A549 treated with GW870086 at 1 μM for 4 hours (cell line): ENCODE data around the gene GPR89B. TPM values are rescaled to one million over a fixed set of nuclear protein-coding genes. Genes with fewer than 3 reads are reported as not detected.

Experiments used
- total RNA-seq: library from RNA; stranded (reverse); fragments of 200-300 nt; extraction: Qiagen RNA extraction; gene quantifications from 5 replicates; pipeline ENCODE4 v1.2.3, GENCODE V29; 2022; ENCODE audit warnings: low read depth

Gene GPR89B
- 3.7 to 7.5 TPM (median 4.7 TPM) in 5 replicates for total RNA-seq

DNA sequence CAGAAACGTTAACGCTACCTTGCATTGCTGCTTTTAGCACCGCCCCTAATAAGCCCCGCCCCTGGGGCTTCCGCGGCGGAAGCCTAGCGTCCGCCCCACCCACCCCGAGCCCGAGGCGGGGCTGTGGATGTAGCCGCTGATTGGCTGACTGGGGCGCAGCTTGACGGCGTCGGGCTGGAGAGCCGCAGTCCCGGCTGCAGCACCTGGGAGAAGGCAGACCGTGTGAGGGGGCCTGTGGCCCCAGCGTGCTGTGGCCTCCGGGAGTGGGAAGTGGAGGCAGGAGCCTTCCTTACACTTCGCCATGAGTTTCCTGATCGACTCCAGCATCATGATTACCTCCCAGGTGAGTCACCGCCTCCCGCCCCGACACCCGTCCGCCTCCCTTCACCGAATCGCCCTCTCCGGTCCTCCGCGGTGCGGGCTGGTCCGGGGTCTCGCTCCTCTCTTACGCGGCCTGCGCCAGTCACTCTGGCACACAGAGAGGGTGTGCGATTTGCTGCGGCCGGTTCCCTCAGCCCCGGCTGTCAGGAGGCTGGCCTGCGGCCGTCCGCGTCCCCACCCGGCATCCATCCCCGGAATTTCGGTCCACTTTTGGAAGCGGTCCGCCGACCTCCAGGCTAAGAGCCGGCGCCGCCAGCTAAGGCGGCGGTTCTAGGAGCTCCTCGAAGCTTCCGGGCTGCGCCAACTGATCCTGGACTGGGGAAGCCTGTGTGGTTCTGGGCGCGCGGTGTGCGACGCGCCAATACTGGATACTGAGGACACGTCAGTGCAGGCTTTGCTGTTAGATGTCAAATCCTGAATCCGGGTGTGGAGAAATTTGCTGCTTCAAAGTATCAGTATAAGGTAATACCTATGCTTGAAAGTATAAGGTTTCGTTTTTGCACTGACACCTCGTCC lies at the start of gene GPR89B:
TSS of gene GPR89B (plus strand) at position 185 of the 897 bp plus-strand sequence. CDS start at position 302, 117 bp downstream.

DNA sequence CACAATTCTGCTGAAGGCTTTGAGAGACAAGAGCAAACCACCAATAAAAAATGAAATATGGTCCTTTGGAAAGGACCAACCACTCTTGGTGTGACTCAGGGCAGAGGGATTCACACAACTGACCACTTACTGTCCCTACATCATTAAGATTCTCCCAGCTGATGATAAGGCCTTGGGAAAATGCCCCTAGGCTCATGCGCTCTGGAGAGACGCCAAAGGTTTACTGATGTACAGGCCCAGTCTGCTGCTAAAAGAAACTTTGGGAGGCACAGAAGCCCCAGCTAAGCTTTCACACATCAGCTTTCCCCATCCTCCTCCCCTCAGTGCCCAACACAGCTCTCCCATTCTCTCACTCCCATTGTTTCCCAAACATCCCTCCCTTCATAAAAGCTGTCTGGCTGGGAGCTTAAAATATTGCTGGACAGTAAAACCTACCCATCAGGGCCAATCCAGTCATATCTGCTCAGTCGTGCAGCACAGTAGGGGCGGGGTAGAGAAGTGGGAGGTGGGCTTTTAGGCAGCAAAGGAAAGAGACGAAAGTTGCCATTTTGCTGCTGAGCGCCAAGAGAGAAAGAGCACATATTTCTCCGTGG lies 25.9 kb upstream of the GPR89B start, which contains the start of gene GJA8:
TSS of gene GJA8 (plus strand) at position 543 of the 593 bp plus-strand sequence. CDS start 5,161 bp downstream, outside the sequence.

Other genes with a start within 250 kb of the GPR89B start
- 0.05 to 0.09 TPM in 2 of 5 replicates, not detected in the others for gene GJA5, start 167.8 kb upstream of the GPR89B start, total RNA-seq
- gene GJA8, start 25.6 kb upstream of the GPR89B start, total RNA-seq = not detected in 5 replicates
- 3.9 to 5.0 TPM (median 4.7 TPM) in 5 replicates for gene NBPF11, start 223.9 kb downstream of the GPR89B start, total RNA-seq